IPS-18c (cell line): ENCODE results near the gene DARS1.
A peak's percentile ranks its signal among the peaks of the same experiment; 100 is the strongest.
"Not testable (repeated sequence)": the region's sequence is repeated elsewhere in the genome, so short reads cannot be mapped to it uniquely, and the experiment has no call there.

Experiments used
- H3K4me3 ChIP-seq: 2 replicates; pipeline ENCODE4 v1.7.0; 2013; ENCODE audit warnings: low read depth, mild to moderate bottlenecking, low read length, moderate library complexity; ENCODE audit not compliant: insufficient read depth
- H3K9me3 ChIP-seq: one replicate; pipeline ENCODE4 v1.6.1; 2013; ENCODE audit warnings: mild to moderate bottlenecking, low read length, moderate library complexity; ENCODE audit not compliant: control insufficient read depth, insufficient read depth

DARS1 gene

DNA sequence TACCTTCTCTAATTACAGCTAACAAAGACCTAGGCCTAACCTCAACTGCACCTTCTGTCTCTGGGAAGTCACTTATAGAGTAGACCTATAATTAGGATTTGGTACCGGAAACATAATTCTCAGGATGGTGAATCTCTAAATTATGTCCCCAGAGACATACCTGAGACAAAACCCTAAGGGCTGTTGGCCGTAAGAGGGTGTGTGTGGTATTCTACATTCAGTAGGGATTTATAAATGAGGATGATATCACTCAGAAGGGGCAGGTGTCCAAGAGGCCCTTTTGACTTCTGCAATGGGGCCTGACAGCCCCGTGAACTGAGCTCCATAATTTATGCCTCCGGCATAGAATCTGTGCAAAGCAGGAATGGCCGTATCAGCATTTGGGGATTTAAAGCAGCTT, 13.5 kb upstream of the DARS1 start:
- Histone ChIP-seq H3K4me3 (no peak overlapping the region), H3K9me3 (no peaks in the 10 kb centered on the region)

DNA sequence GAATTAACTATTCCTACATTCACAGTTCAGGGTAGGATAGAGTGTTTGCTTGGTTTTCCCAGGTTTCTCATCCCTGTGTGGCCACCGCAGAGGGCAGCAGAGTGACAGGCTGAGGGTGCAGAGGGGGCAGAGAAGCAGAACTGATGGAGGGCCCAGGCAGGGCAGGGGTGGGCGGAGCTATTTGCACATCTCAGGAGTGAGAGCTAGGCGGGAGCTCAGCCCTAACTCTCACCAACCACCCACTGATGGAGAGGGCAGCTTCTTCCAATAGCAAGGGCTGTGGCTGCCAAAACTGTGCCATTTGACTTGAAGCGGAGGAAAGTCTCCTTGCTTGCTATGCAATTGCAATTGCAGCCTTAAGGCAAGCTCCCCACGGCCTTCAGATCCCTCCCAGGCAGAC, 12.0 kb upstream of the DARS1 start:
- Histone ChIP-seq H3K9me3 (no peaks in the 10 kb centered on the region), H3K4me3 (no peak overlapping the region)

DNA sequence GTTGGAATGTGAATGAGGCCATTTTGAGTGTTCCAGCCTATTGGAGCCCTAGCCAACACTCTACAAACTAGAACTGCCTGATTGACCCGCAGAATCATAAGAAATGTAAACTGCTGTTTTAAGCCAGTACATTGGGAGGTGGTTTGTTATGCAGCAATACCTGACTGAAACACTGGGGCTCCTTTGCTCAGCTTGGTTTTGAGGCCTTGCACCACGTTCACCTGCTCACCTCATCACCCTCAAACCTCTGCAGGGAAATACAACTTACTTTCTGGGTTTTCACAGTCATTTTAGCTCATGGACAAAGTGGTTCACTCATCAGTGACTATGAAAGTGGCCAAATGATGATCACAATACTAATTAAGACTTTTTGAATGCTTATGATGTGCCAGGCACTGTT, 10.9 kb upstream of the DARS1 start:
- Histone ChIP-seq H3K4me3 (no peak overlapping the region), H3K9me3 (no peaks in the 10 kb centered on the region)

DNA sequence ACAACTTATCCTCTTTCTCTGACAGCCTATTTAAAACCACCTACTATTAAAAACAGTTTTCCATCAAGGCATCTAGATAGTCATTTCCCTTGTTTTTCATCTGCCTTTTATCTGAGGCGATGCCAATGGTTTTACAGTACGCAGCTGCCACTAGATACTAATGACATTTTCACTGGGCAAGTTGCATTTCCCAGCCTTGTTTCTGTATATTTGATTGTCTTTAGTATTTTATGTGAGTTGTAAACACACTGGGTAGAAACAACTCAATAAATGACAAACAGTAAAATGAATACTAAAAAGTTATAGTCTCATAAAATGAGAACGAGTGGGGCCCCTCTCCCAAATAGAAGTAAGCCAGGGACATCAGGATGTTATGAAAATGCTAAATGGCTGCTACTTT, 8.9 kb upstream of the DARS1 start:
- no peaks in the 10 kb centered on the region for H3K9me3 ChIP-seq
- H3K4me3 ChIP-seq = no peak overlapping the region

DNA sequence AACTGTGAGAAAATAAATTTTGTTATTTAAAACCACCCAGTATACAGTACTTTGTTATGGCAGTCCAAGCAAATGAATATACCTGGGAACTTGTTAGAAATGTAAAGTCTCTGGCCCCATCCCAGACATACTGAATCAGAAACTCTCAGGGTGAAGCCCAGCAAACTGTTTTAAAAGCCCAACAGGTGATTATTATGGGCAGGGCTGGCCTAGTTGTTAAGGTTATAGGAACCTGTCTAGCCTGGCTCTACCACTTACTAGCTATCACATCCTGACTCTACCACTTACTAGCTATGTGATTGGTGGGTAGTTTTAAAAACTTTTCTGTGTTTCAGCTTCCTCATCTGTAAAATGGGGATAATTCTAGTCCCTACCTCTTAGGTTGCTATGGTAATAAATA, 8.0 kb upstream of the DARS1 start:
- Histone ChIP-seq H3K9me3 (no peaks in the 10 kb centered on the region), H3K4me3 (no peak overlapping the region)

DNA sequence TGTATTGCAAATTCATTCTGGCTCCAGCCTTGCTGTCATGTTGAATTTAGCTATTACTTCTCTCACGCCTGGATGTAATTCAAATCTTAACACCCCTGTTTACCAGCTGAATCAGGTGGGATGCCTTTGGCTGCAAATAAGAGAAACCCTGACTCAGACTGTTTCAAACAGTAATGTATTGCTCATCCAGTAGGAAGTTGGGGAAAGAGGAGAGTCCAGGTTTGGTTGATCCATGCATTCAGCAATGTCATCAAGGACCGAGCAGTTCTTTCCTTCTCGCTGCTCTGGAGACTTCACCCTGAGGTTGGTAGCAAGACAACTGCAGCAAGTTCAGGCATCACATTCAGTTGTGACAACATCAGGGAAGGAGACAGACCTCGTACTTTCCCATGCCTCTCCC, 6.4 kb upstream of the DARS1 start:
- Histone ChIP-seq H3K4me3 (no peak overlapping the region), H3K9me3 (no peaks in the 10 kb centered on the region)

DNA sequence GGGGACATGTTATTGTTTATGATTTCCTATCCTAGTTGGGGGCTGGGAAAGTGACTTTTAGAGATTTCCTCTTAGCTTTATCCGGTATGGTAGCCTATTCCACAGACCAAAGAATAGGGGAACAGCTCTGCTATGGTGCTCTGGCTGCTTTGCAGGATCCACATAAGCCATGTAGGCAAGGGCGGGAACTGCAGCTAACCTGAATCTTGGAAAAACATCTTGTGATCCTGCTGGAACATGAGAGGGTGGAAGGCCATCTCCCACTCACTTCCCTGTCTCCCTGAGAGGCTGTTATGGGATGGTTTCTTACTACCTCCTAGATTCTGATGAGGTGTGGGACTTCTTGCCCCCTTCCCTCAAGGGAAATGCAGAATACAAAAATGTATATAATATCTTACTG, 2.0 kb upstream of the DARS1 start:
- Histone ChIP-seq H3K4me3 (no peak overlapping the region), H3K9me3 (no peaks in the 10 kb centered on the region)

DNA sequence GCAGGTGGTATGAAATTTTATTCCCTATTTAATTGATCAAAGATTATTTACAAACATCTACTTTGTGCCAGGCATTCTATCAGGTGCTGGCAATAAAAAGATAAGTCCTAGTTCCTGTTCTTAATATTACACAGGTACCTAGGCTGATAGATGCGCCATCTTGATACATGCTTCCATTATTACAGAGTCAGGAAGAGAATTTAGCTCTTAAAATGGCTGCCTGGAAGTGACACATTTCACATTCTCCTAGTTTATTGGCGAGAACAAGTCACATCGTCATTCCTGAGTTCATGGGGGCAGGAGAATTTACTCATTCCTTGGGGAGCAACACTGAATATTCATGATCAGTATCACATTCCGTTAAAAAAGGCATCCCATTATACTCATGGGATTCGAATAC, 1.1 kb upstream of the DARS1 start:
- H3K9me3 ChIP-seq = no peaks in the 10 kb centered on the region
- H3K4me3 ChIP-seq = no peak overlapping the region

DNA sequence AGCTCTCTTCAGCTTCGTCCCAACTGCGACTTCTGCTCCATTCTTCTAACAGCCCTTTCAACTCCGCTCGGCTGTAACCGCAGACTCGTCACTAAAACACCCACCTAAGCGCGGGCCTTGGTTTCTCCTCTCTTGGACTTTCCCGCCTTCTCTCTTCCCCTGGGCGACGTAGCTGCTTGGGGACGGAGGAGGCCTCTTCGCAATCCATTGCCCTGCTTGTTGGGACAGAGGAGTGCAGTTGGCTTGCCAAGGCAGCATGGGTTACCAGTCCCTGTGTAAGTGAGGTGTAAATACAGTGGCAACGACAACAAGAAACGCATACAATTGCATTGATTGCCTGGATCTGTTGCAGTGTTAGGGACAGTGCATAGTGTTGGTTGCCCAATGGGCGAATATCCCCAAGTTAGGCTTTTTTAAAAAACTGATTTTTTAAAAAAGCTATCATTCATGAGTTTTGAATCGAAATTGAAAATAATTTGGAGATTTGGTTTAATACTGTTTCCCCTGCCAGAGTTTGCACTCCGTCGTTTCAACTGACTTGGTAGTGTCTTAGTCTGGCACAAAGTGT, 484 bp upstream of the DARS1 start:
- Histone ChIP-seq H3K4me3 (peak overlapping the region; percentile 94; the same call in 1 of the 2 replicates), H3K9me3 (no peaks in the 10 kb centered on the region)

DNA sequence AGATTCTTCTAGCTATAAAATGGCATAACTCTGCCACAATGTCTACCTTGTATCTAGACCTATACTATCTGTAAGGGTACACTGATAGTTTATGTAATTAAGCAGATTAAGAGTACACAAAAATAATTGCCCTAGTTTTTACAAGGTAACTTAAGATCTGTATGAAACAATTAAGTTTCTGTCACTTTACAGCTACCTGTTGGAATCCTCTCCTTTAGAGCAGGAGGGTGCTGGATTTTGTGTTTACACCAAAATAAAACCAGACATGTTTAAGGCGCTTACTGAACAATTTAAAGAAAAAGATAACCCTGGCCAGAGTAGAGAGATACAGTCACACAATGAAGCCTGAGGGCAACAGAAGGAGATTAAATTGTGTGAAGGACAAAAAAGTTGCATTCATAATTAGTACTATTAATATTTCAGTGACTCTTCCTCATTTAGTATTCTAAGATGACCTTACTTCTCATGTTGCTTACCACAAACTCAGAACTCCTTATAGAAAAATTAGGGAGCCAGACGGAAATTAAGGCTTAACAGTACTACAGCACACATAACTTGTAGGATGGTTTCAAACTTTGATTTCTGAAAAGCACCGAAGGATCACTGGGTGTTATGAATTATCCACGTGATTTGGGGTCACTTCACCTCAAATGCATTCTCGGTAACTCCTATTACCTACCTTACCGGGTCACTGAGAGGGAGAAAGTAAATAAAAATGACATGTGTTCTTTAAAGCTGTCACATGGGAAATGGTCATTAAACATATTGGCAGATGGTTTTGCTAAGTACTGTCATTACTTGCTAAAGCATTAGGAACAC, 1.0 kb downstream of the DARS1 start:
- H3K4me3 ChIP-seq = peak overlapping the region; percentile 94
- H3K9me3 ChIP-seq = no peaks in the 10 kb centered on the region

DNA sequence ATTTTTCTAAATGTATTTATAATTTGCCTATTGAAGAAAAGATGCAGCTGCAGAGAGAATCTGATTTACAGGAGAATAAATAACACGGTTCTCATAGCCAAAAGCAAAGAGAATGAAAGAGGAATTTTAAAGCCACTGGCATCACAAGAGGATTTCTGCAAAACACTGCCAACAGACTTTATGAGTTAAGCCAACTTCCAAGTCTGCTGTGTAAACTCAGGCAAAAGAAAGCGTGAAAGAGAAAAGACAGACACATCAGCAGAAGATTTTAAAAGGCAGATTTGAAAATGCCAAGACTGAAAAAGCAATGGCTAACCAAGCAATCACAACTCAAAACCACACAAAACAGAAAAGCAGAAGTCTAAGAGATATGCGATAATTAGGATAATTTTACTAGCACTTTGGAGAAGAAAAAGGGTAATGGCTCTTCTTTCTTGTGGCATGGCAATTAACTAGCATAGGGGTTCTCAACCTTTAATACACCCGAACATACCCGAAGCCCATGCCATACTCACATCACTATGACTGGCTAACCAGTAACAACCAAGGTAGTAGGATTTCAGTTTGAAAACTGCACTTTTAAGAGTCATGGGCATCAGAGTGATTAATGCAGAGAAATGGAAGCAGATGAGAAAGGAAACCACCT, 4.9 kb downstream of the DARS1 start:
- Histone ChIP-seq H3K9me3 (no peaks in the 10 kb centered on the region), H3K4me3 (no peak overlapping the region)

DNA sequence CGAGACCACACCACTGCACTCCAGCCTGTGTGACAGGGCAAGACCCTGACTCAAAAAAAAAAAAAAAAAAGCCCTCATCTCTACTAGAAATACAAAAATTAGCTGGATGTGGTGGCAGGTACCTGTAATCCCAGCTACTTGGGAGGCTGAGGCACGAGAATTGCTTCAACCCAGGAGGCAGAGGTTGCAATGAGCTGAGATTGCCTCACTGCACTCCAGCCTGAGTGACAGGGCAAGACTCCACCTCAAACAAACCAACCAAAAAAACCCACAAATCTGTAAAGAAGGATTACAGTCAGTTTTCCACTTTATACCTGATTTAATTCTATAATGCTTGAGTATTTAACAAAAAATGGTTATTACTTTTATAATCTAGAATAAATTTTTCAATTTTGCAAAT, 9.7 kb downstream of the DARS1 start:
- Histone ChIP-seq H3K4me3 (no peak overlapping the region), H3K9me3 (no peaks in the 10 kb centered on the region)

DNA sequence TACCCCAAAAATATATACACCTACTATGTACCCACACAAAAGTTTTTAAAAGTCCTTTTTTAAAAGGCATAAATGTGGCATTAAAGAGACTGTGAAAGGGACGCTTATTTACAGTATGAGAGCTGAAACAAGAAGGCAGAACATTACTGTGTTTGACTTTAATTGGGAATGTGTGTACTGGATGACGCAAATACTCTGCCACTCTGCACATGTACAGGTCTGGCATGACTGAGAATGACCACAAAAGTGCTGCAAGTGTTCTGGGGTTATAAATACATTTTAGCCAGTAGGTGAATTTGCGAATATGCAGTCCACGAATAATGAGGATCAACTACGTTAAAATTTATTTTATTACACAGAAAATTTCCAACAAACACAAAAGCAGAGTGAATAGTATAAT, 11.4 kb downstream of the DARS1 start:
- no peak overlapping the region for H3K4me3 ChIP-seq
- no peaks in the 10 kb centered on the region for H3K9me3 ChIP-seq

DNA sequence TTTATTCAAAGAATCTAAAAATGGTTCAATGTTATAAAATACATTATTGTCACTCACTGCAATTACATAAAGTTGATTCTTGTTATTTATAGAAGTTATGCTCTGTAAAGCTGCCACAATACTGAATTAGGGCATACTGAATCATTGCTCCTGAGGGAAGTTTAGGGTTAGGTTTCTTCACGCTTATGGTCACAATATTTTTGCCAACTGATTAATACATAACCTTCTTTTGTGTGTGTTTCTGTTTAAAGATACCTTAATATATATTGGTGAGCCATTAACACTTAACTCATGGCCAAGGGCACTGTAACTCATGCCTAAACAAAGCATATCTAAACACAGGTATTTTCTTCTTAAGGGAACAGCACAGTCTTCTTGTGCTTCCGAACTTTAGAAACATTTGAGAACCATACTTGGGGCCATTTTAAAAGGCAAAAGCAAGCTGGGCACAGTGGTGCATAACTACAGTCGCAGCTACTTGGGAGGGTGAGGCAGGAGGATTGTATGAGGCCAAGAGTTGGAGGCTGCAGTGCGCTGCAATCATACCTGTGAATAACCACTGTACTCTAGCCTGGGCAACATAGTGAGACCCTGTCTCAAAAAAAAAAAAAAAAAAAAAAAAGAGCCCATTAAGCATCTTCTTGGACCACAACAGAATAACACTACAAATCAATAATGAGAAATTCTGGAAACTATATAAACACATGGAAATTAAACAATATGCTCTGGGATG, 15.6 kb downstream of the DARS1 start:
- Histone ChIP-seq H3K9me3 (no peaks in the 10 kb centered on the region), H3K4me3 (no peak overlapping the region)

DNA sequence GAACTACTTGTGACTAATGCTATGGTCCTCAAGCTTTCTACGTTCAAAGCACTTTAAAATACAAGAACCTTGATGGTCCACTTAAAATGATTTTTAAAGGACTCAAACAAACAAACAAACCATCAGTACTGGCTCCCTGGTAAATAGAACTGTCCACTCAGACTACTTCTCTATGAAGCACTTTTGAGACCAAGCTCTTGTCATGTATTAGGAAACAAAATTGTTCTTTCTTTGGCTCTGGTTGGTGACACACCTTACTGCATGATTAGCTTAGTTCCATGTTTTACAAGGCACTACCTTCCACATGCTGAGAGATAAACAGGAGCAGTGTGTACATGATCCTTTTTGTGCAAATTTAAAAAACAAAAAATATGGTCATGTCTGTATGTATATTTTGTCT, 19.7 kb downstream of the DARS1 start:
- Histone ChIP-seq H3K4me3 (no peak overlapping the region), H3K9me3 (no peaks in the 10 kb centered on the region)

DNA sequence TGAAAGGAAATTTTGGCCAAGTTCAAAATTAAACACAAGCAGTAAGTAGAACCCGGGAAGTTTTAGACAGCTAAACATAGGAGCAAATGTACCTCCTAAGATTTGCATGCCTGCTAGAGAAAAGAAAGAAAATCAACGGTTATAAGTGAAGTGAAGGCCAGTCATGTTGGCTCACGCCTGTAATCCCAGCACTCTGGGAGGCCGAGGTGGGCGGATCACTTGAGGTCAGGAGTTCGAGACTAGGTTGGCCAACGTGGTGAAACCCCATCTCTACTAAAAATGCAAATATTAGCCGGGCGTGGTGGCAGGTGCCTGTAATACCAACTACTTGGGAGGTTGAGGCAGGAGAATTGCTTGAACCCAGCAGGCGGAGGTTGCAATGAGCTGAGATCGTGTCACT, 21.0 kb downstream of the DARS1 start:
- H3K9me3 ChIP-seq, H3K4me3 ChIP-seq: not testable (repeated sequence)

DNA sequence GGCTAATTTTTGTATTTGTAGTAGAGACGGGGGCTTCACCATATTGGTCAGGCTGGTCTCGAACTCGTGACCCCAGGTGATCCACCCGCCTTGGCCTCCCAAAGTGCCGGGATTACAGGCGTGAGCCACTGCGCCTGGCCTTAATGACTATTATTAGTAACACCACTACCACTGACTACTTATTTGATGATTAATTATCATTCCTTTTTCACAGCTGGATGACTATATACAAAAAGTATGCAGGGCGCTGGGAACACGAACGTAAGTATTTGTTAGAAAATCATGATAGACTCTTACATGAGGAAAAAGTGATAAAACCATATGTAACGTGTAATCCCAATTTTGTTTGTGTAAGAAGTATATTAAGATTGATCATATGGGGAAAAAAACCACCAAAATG, 21.6 kb downstream of the DARS1 start:
- Histone ChIP-seq H3K4me3 (no peak overlapping the region), H3K9me3 (no peaks in the 10 kb centered on the region)
